OCI-LY3 (cell line): ENCODE results near the gene SPDEF.
A peak's percentile ranks its signal among the peaks of the same experiment; 100 is the strongest.

Experiments used
- H2AFZ ChIP-seq: fragments of 200-600, 300-600 bp; shearing (Covaris generic); 2 replicates; pipeline ENCODE4 v1.6.0; 2014; ENCODE audit warnings: antibody characterized with exemption, low read depth, low read length
- H3K27ac ChIP-seq: fragments of 200-600, 300-600 bp; sonication (generic); 2 replicates; pipeline ENCODE4 v1.5.1; 2014; ENCODE audit warnings: mild to moderate bottlenecking, low read length, moderate library complexity, mixed read lengths
- H3K27me3 ChIP-seq: fragments of 200-600, 300-600 bp; sonication (generic); 2 replicates; pipeline ENCODE4 v1.6.1; 2014; ENCODE audit warnings: low read depth, low read length, mixed read lengths
- H3K36me3 ChIP-seq: fragments of 200-600, 300-600 bp; sonication (generic); replicated peaks from 2 replicates; pipeline ENCODE3; 2014; ENCODE audit warnings: low read depth, low read length, mixed read lengths
- H3K4me1 ChIP-seq: fragments of 300-600, 200-600 bp; sonication (generic); 2 replicates; pipeline ENCODE4 v1.6.1; 2014; ENCODE audit warnings: low read length, mixed read lengths
- H3K4me2 ChIP-seq: fragments of 200-600, 300-600 bp; sonication (generic); 2 replicates; pipeline ENCODE4 v1.6.1; 2014; ENCODE audit warnings: low read length, mixed read lengths
- H3K4me3 ChIP-seq: fragments of 300-600, 200-600 bp; sonication (generic); 2 replicates; pipeline ENCODE4 v1.5.1; 2014; ENCODE audit warnings: antibody characterized with exemption, mild to moderate bottlenecking, low read length, moderate library complexity
- H3K79me2 ChIP-seq: fragments of 300-600, 200-600 bp; shearing (Covaris generic); 2 replicates; pipeline ENCODE4 v1.6.1; 2014; ENCODE audit warnings: mild to moderate bottlenecking, low read length, mixed read lengths
- H3K9ac ChIP-seq: fragments of 300-600, 200-600 bp; shearing (Covaris generic); 2 replicates; pipeline ENCODE4 v1.6.0; 2014; ENCODE audit warnings: mild to moderate bottlenecking, low read length, moderate library complexity
- H3K9me3 ChIP-seq: fragments of 200-600, 300-600 bp; shearing (Covaris generic); 2 replicates; pipeline ENCODE4 v1.6.1; 2014; ENCODE audit warnings: low read length, mixed read lengths; ENCODE audit not compliant: insufficient read depth
- H4K20me1 ChIP-seq: fragments of 200-600, 300-600 bp; sonication (generic); 2 replicates; pipeline ENCODE4 v1.6.1; 2016; ENCODE audit warnings: low read length, mixed read lengths; ENCODE audit not compliant: insufficient read depth
- CTCF ChIP-seq: fragments of 200-600, 300-600 bp; sonication (generic); IDR thresholded peaks from 2 replicates; pipeline ENCODE4 v1.5.1; 2014; ENCODE audit warnings: antibody characterized with exemption, low read length, low read depth
- EZH2phosphoT487 ChIP-seq: fragments of 200-600 bp; shearing (Covaris generic); IDR thresholded peaks from 2 replicates; pipeline ENCODE4 v1.6.1; 2018; ENCODE audit warnings: antibody characterized with exemption, mixed run types, low read depth

SPDEF gene

GRCh38 chr6:34596798-34597197 lies 40.7 kb upstream of the SPDEF start:
- Histone ChIP-seq H3K4me1 (peaks cover 15% of the 10 kb centered on the region), H3K27me3 (no peaks in the 10 kb centered on the region), H4K20me1 (peaks cover 78% of the 10 kb centered on the region), H3K79me2 (peaks cover 81% of the 10 kb centered on the region), H3K27ac (no peak overlapping the region), H3K9me3 (no peaks in the 10 kb centered on the region), H3K9ac (no peak overlapping the region), H3K4me2 (peak overlapping the region; percentile 43), H3K36me3 (no peaks in the 10 kb centered on the region), H3K4me3 (no peak overlapping the region), H2AFZ (no peak overlapping the region)
- TF ChIP-seq CTCF = no peak
- no peak for TF ChIP-seq EZH2phosphoT487

GRCh38 chr6:34595332-34596184 lies 39.4 kb upstream of the SPDEF start:
- no peak overlapping the region for H3K27ac ChIP-seq
- peaks cover 15% of the 10 kb centered on the region for H3K4me1 ChIP-seq
- peaks cover 77% of the 10 kb centered on the region for H4K20me1 ChIP-seq

GRCh38 chr6:34593701-34594100 lies 37.6 kb upstream of the SPDEF start:
- TF ChIP-seq CTCF = no peak
- no peak for TF ChIP-seq EZH2phosphoT487
- H3K4me2 ChIP-seq = no peak overlapping the region
- no peak overlapping the region for H2AFZ ChIP-seq
- H3K27ac ChIP-seq = no peak overlapping the region
- peaks cover 73% of the 10 kb centered on the region for H4K20me1 ChIP-seq
- H3K4me3 ChIP-seq = no peak overlapping the region
- no peaks in the 10 kb centered on the region for H3K27me3 ChIP-seq
- peaks cover 76% of the 10 kb centered on the region for H3K79me2 ChIP-seq
- no peak overlapping the region for H3K9ac ChIP-seq
- H3K4me1 ChIP-seq = peaks cover 15% of the 10 kb centered on the region
- H3K36me3 ChIP-seq = no peaks in the 10 kb centered on the region
- no peaks in the 10 kb centered on the region for H3K9me3 ChIP-seq

More at GRCh38 chr6:34595332-34596184, 39.4 kb upstream of the SPDEF start:
- no peak overlapping the region; the same call in 1 of the 2 replicates for H3K9ac ChIP-seq
- no peak overlapping the region for H2AFZ ChIP-seq
- H3K79me2 ChIP-seq = peaks cover 90% of the 10 kb centered on the region
- H3K4me3 ChIP-seq = no peak overlapping the region
- no peaks in the 10 kb centered on the region for H3K27me3 ChIP-seq
- TF ChIP-seq EZH2phosphoT487 (no peak), CTCF (no peak)
- no peaks in the 10 kb centered on the region for H3K9me3 ChIP-seq
- no peaks in the 10 kb centered on the region for H3K36me3 ChIP-seq
- H3K4me2 ChIP-seq = no peak overlapping the region

GRCh38 chr6:34592208-34592952 lies 36.3 kb upstream of the SPDEF start:
- peaks cover 61% of the 10 kb centered on the region for H4K20me1 ChIP-seq
- TF ChIP-seq EZH2phosphoT487 (no peak), CTCF (no peak)
- H3K27me3 ChIP-seq = no peaks in the 10 kb centered on the region
- H3K4me1 ChIP-seq = peaks cover 8% of the 10 kb centered on the region
- H3K36me3 ChIP-seq = no peaks in the 10 kb centered on the region
- H3K9me3 ChIP-seq = no peaks in the 10 kb centered on the region
- H3K27ac ChIP-seq = no peak overlapping the region
- peaks cover 65% of the 10 kb centered on the region for H3K79me2 ChIP-seq
- no peak overlapping the region for H3K4me3 ChIP-seq
- no peak overlapping the region for H3K9ac ChIP-seq
- H2AFZ ChIP-seq = no peak overlapping the region
- no peak overlapping the region for H3K4me2 ChIP-seq
